Measurements from ENCODE around the gene IRF5.

Gene IRF5

DNA sequence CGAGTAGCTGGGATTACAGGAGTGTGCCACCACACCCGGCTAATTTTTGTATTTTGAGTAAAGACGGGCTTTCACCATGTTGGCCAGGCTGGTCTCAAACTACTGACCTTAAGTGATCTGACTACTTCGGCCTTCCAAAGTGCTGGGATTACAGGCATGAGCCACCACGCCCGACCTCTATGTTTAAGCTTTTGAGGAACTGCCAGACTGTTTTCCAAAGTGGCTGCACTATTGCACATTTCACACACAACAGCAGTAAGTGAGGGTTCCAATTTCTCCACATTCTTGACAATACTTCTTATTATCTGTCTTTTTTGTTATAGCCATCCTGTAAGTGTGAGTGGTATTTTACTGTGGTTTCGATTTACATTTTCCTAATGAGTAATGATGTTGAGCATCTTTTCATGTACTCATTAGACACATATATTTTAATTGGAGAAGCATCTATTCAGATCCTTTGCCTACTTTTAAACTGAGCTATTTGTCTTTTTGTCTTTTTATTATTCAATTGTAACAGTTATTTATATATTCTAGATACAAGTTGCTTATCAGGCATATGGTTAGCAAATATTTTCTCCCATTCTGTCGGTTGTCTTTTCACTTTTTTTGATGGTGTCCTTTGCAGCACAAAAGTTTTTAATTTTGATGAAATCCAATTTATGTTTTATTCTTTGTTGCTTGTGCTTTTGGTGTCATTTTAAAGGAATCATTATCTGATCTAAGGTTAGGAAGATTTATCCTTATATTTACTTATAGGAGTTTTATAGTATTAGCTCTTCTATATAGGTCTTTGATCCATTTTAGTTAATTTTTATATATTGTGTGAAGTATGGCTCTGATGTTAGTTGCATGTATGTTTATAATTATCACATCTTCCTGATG is 12.8 kb upstream of the IRF5 start:
- no peak overlapping the region for H3K4me2 ChIP-seq (ENCODE audit: low read depth, low read length, poor library complexity, severe bottlenecking)

DNA sequence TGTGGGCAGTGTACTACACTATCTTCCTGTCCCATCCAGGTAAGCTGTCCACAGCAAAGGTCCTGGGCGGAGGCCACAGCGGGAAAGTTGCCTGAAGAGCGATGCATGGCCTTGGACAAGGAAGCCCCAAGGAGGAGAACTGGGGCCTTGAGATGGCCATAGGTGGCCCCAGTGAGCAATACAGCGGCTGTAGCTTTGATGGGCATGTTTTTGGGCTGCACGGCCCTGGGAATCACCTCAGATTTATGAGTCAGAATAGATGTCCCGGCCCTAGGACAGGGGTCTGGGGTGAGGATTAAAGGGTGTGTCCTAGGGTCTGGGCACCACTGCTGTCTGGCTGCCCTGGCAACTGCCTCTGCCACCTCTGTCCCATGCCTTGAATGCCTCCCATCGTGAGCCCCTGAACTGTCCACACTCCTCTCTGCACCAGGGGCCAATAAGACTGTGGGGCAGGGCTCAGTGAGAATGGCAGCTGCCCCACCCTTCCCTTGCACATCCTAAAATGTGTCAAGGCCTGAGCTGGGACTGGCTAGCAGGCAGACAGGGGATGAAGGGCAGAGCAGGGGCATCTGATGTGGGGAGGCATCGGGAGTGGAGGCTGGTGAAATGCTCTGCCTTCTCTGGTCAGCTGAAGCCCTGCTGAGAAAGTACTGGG is 9.4 kb upstream of the IRF5 start:
- Histone ChIP-seq H3K27me3 (ENCODE audit: low read length) (no peaks in the 10 kb centered on the region), H3K36me3 (ENCODE audit: low read length) (no peaks in the 10 kb centered on the region), H3K9me2 (replicated peaks; ENCODE audit: insufficient read depth, low read length) (no peaks in the 10 kb centered on the region), H3K9ac (ENCODE audit: low read length) (no peak overlapping the region), H2AFZ (ENCODE audit: low read depth, low read length, severe bottlenecking) (no peak overlapping the region), H3K4me3 (ENCODE audit: insufficient read depth, low read length, poor library complexity, severe bottlenecking) (no peak overlapping the region), H3K9me3 (ENCODE audit: insufficient read depth, low read length) (no peaks in the 10 kb centered on the region), H3K4me2 (ENCODE audit: low read depth, low read length, poor library complexity, severe bottlenecking) (no peak overlapping the region), H4K20me1 (ENCODE audit: low read depth, low read length) (no peaks in the 10 kb centered on the region), H3K79me2 (ENCODE audit: insufficient read depth, low read length) (no peaks in the 10 kb centered on the region), H3K27ac (ENCODE audit: low read depth, low read length) (no peak overlapping the region), H3F3A (ENCODE audit: insufficient read depth) (no peaks in the 10 kb centered on the region)
- TF ChIP-seq EZH2phosphoT487 (conservative IDR thresholded peaks at IDR 0.05; ENCODE audit: low read length), result no peak
- TF ChIP-seq, protein P1, sequence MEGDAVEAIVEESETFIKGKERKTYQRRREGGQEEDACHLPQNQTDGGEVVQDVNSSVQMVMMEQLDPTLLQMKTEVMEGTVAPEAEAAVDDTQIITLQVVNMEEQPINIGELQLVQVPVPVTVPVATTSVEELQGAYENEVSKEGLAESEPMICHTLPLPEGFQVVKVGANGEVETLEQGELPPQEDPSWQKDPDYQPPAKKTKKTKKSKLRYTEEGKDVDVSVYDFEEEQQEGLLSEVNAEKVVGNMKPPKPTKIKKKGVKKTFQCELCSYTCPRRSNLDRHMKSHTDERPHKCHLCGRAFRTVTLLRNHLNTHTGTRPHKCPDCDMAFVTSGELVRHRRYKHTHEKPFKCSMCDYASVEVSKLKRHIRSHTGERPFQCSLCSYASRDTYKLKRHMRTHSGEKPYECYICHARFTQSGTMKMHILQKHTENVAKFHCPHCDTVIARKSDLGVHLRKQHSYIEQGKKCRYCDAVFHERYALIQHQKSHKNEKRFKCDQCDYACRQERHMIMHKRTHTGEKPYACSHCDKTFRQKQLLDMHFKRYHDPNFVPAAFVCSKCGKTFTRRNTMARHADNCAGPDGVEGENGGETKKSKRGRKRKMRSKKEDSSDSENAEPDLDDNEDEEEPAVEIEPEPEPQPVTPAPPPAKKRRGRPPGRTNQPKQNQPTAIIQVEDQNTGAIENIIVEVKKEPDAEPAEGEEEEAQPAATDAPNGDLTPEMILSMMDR (IDR thresholded peaks at IDR 0.05; ENCODE audit: insufficient read depth, low read length, poor library complexity, severe bottlenecking), result no peak

More for the DNA sequence above, 12.8 kb upstream of the IRF5 start:
- Histone ChIP-seq H3K9me3 (ENCODE audit: insufficient read depth, low read length) (no peaks in the 10 kb centered on the region), H2AFZ (ENCODE audit: low read depth, low read length, severe bottlenecking) (no peak overlapping the region), H3K27me3 (ENCODE audit: low read length) (no peaks in the 10 kb centered on the region), H3K27ac (ENCODE audit: low read depth, low read length) (no peak overlapping the region), H3K4me3 (ENCODE audit: insufficient read depth, low read length, poor library complexity, severe bottlenecking) (no peak overlapping the region), H3K36me3 (ENCODE audit: low read length) (no peaks in the 10 kb centered on the region), H4K20me1 (ENCODE audit: low read depth, low read length) (no peaks in the 10 kb centered on the region), H3K79me2 (ENCODE audit: insufficient read depth, low read length) (no peaks in the 10 kb centered on the region), H3F3A (ENCODE audit: insufficient read depth) (no peaks in the 10 kb centered on the region), H3K9ac (ENCODE audit: low read length) (no peak overlapping the region), H3K9me2 (replicated peaks; ENCODE audit: insufficient read depth, low read length) (no peaks in the 10 kb centered on the region)
- TF ChIP-seq, protein P1 (IDR thresholded peaks at IDR 0.05; ENCODE audit: insufficient read depth, low read length, poor library complexity, severe bottlenecking), result no peak
- no peak for TF ChIP-seq EZH2phosphoT487 (conservative IDR thresholded peaks at IDR 0.05; ENCODE audit: low read length)

DNA sequence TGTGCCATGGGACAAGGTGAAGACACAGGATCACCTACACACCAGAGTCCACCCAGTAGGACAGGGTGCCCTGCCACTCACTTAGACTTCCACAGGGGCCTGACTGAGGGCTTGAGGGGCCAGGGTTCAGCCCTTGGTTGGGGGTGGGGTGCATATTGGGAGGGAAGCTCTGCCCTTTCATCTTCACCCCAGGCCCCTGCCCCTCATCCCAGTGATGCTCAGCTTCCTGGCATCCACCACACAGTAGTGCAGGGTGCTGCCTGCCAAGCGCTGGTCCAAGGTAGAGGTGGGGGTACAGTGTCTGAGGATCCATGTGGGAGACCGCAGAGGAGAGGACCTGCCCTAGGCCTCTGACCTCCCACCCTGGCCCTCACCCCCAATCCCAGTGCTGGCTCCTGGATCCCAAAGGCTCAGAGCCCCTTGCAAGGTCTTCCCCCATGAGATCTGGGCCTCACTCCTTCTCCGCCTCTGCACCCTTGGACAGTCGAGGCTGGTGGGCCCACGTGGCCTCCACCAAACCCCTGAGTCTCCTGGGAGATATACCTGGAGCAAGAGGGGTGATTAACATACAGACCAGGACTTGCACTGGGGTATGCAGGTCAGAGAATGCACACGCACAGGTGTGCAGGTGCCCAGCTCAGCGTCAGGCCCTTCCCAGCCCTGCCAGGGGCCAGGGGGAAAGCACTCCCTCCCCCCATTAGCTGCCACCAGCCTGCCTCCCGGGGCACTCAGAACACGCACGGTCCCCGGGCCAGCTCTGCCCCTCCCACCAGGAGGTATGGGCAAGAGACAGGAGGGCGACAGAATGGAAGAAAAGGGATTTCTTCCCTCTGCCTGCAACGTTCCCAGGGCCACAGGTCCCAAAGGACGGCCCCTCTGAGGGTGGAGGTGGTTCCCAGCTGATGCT is 8.6 kb upstream of the IRF5 start:
- Histone ChIP-seq H2AFZ (ENCODE audit: low read depth, low read length, severe bottlenecking) (no peak overlapping the region), H3K9me3 (ENCODE audit: insufficient read depth, low read length) (no peaks in the 10 kb centered on the region), H3K4me2 (ENCODE audit: low read depth, low read length, poor library complexity, severe bottlenecking) (no peak overlapping the region), H3K9me2 (replicated peaks; ENCODE audit: insufficient read depth, low read length) (no peaks in the 10 kb centered on the region), H4K20me1 (ENCODE audit: low read depth, low read length) (no peaks in the 10 kb centered on the region), H3K27me3 (ENCODE audit: low read length) (no peaks in the 10 kb centered on the region), H3K79me2 (ENCODE audit: insufficient read depth, low read length) (no peaks in the 10 kb centered on the region), H3K36me3 (ENCODE audit: low read length) (no peaks in the 10 kb centered on the region), H3K9ac (ENCODE audit: low read length) (no peak overlapping the region), H3F3A (ENCODE audit: insufficient read depth) (no peaks in the 10 kb centered on the region), H3K27ac (ENCODE audit: low read depth, low read length) (no peak overlapping the region), H3K4me3 (ENCODE audit: insufficient read depth, low read length, poor library complexity, severe bottlenecking) (no peak overlapping the region)
- no peak for TF ChIP-seq EZH2phosphoT487 (conservative IDR thresholded peaks at IDR 0.05; ENCODE audit: low read length)
- TF ChIP-seq, protein P1 (IDR thresholded peaks at IDR 0.05; ENCODE audit: insufficient read depth, low read length, poor library complexity, severe bottlenecking), result no peak
